ENCODE measurements around the gene PSMD11. TPM values are rescaled to one million over a fixed set of nuclear protein-coding genes. Genes with fewer than 3 reads are reported as not detected.

PSMD11 gene
- total RNA-seq, 3 donors from 2014 or later: 247 to 270 (median 260) TPM

- H3K9me3 Mint-ChIP-seq: no peaks in the 10 kb centered on the region
- H3K36me3 Mint-ChIP-seq (ENCODE audit: insufficient read depth): peaks cover 11% of the 10 kb centered on the region
- no peaks in the 10 kb centered on the region for H3K27me3 Mint-ChIP-seq (ENCODE audit: low read depth)
- ATAC-seq (no peak), DNase-seq (no peak)
- peak overlapping the region; percentile 85 for H3K4me3 Mint-ChIP-seq
- peaks cover 66% of the 10 kb centered on the region for H3K4me1 Mint-ChIP-seq (ENCODE audit: low read depth)
Measured at GRCh38 chr17:32489320-32490100, 45.2 kb downstream of the PSMD11 start.

GRCh38 chr17:32490101-32490482 is 45.8 kb downstream of the PSMD11 start:
- peaks cover 66% of the 10 kb centered on the region for H3K4me1 Mint-ChIP-seq (ENCODE audit: low read depth)
- DNase-seq (no peak), ATAC-seq (no peak)
- no peaks in the 10 kb centered on the region for H3K27me3 Mint-ChIP-seq (ENCODE audit: low read depth)
- peak overlapping the region; percentile 85 for H3K4me3 Mint-ChIP-seq
- peaks cover 11% of the 10 kb centered on the region for H3K36me3 Mint-ChIP-seq (ENCODE audit: insufficient read depth)
- H3K9me3 Mint-ChIP-seq: no peaks in the 10 kb centered on the region

GRCh38 chr17:32491371-32492263 is 47.3 kb downstream of the PSMD11 start:
- Mint-ChIP-seq H3K4me3 (peak overlapping the region; percentile 85), H3K27me3 (ENCODE audit: low read depth) (no peaks in the 10 kb centered on the region), H3K9me3 (no peaks in the 10 kb centered on the region), H3K4me1 (ENCODE audit: low read depth) (peaks cover 66% of the 10 kb centered on the region), H3K36me3 (ENCODE audit: insufficient read depth) (peaks cover 11% of the 10 kb centered on the region)
- DNase-seq (no peak), ATAC-seq (peak in 1 of 2 donors; percentile 31)

GRCh38 chr17:32492264-32492589 is 47.9 kb downstream of the PSMD11 start:
- peaks cover 11% of the 10 kb centered on the region for H3K36me3 Mint-ChIP-seq (ENCODE audit: insufficient read depth)
- no peak for ATAC-seq
- H3K4me3 Mint-ChIP-seq: peak overlapping the region; percentile 85
- no peaks in the 10 kb centered on the region for H3K27me3 Mint-ChIP-seq (ENCODE audit: low read depth)
- DNase-seq: no peak
- H3K4me1 Mint-ChIP-seq (ENCODE audit: low read depth): peaks cover 66% of the 10 kb centered on the region
- no peaks in the 10 kb centered on the region for H3K9me3 Mint-ChIP-seq

GRCh38 chr17:32492648-32493289 is 48.5 kb downstream of the PSMD11 start:
- Mint-ChIP-seq H3K9me3 (no peaks in the 10 kb centered on the region), H3K27me3 (ENCODE audit: low read depth) (no peaks in the 10 kb centered on the region), H3K36me3 (ENCODE audit: insufficient read depth) (peaks cover 11% of the 10 kb centered on the region), H3K4me1 (ENCODE audit: low read depth) (peaks cover 64% of the 10 kb centered on the region), H3K4me3 (peak overlapping the region; percentile 58)
- DNase-seq: no peak
- ATAC-seq: no peak

- DNase-seq: no peak
- H3K4me1 Mint-ChIP-seq (ENCODE audit: low read depth): peaks cover 58% of the 10 kb centered on the region
- H3K27me3 Mint-ChIP-seq (ENCODE audit: low read depth): no peaks in the 10 kb centered on the region
- peaks cover 6% of the 10 kb centered on the region for H3K36me3 Mint-ChIP-seq (ENCODE audit: insufficient read depth)
- H3K9me3 Mint-ChIP-seq: no peaks in the 10 kb centered on the region
- no peak for ATAC-seq
- no peak overlapping the region for H3K4me3 Mint-ChIP-seq
Measured at GRCh38 chr17:32493571-32493970, 49.3 kb downstream of the PSMD11 start.

GRCh38 chr17:32493976-32494513 is 49.7 kb downstream of the PSMD11 start:
- DNase-seq (no peak), ATAC-seq (no peak)
- peaks cover 53% of the 10 kb centered on the region for H3K4me1 Mint-ChIP-seq (ENCODE audit: low read depth)
- no peaks in the 10 kb centered on the region for H3K27me3 Mint-ChIP-seq (ENCODE audit: low read depth)
- H3K36me3 Mint-ChIP-seq (ENCODE audit: insufficient read depth): peaks cover 6% of the 10 kb centered on the region
- no peaks in the 10 kb centered on the region for H3K9me3 Mint-ChIP-seq
- H3K4me3 Mint-ChIP-seq: no peak overlapping the region

GRCh38 chr17:32494621-32495358 is 50.5 kb downstream of the PSMD11 start:
- Mint-ChIP-seq H3K36me3 (ENCODE audit: insufficient read depth) (peaks cover 4% of the 10 kb centered on the region), H3K4me1 (ENCODE audit: low read depth) (peaks cover 46% of the 10 kb centered on the region), H3K9me3 (no peaks in the 10 kb centered on the region), H3K27me3 (ENCODE audit: low read depth) (no peaks in the 10 kb centered on the region), H3K4me3 (no peak overlapping the region)
- DNase-seq (no peak), ATAC-seq (no peak)

GRCh38 chr17:32495359-32496231 is 51.3 kb downstream of the PSMD11 start:
- ATAC-seq (peak in 1 of 2 donors; percentile 35), DNase-seq (no peak)
- Mint-ChIP-seq H3K4me1 (ENCODE audit: low read depth) (peaks cover 38% of the 10 kb centered on the region), H3K9me3 (no peaks in the 10 kb centered on the region), H3K4me3 (no peak overlapping the region), H3K27me3 (ENCODE audit: low read depth) (no peaks in the 10 kb centered on the region), H3K36me3 (ENCODE audit: insufficient read depth) (no peaks in the 10 kb centered on the region)

- no peak for ATAC-seq
- no peak for DNase-seq
- Mint-ChIP-seq H3K27me3 (ENCODE audit: low read depth) (no peaks in the 10 kb centered on the region), H3K9me3 (no peaks in the 10 kb centered on the region), H3K36me3 (ENCODE audit: insufficient read depth) (no peaks in the 10 kb centered on the region), H3K4me1 (ENCODE audit: low read depth) (peaks cover 36% of the 10 kb centered on the region), H3K4me3 (no peak overlapping the region)
Measured at GRCh38 chr17:32496395-32497073, 52.2 kb downstream of the PSMD11 start.

GRCh38 chr17:32497431-32498205 is 53.3 kb downstream of the PSMD11 start:
- ATAC-seq (no peak), DNase-seq (no peak)
- no peaks in the 10 kb centered on the region for H3K9me3 Mint-ChIP-seq
- H3K4me3 Mint-ChIP-seq: no peak overlapping the region
- no peaks in the 10 kb centered on the region for H3K36me3 Mint-ChIP-seq (ENCODE audit: insufficient read depth)
- H3K27me3 Mint-ChIP-seq (ENCODE audit: low read depth): no peaks in the 10 kb centered on the region
- H3K4me1 Mint-ChIP-seq (ENCODE audit: low read depth): peaks cover 36% of the 10 kb centered on the region

- H3K4me3 Mint-ChIP-seq: no peak overlapping the region
- DNase-seq (no peak), ATAC-seq (no peak)
- peaks cover 36% of the 10 kb centered on the region for H3K4me1 Mint-ChIP-seq (ENCODE audit: low read depth)
- H3K36me3 Mint-ChIP-seq (ENCODE audit: insufficient read depth): no peaks in the 10 kb centered on the region
- H3K9me3 Mint-ChIP-seq: no peaks in the 10 kb centered on the region
- H3K27me3 Mint-ChIP-seq (ENCODE audit: low read depth): no peaks in the 10 kb centered on the region
Measured at GRCh38 chr17:32498391-32498790, 54.1 kb downstream of the PSMD11 start.

All from activated T-cell treated with anti-CD3 and anti-CD28 coated beads, Interleukin-2, amount 50 U/mL, for 4 hours (primary cell).